HCT116 (cell line): ENCODE data around the gene MFGE8.

Experiments
- CTCF ChIP-seq, 3 experiments: fragments of 200-600 bp in 1 of 3; sonication (generic) in 1 of 3; IDR thresholded peaks in 2 of 3; conservative IDR thresholded peaks in 1 of 3; 2 replicates each; pipeline ENCODE4 v1.5.1; 2012 to 2017; ENCODE audit warnings: low read depth in 2 of 3, low read length in 2 of 3, antibody characterized with exemption in 1 of 3, borderline replicate concordance in 1 of 3, control low read depth in 1 of 3, mild to moderate bottlenecking in 1 of 3, mixed read lengths in 1 of 3, mixed run types in 1 of 3, moderate library complexity in 1 of 3; ENCODE audit not compliant: insufficient read depth in 1 of 3
- EZH2 ChIP-seq: fragments of 200-600 bp; sonication (generic); IDR thresholded peaks from 2 replicates; pipeline ENCODE4 v1.6.1; 2017; ENCODE audit warnings: antibody characterized with exemption, mixed run types
- EZH2phosphoT487 ChIP-seq: fragments of 200-600 bp; IDR thresholded peaks from 2 replicates; pipeline ENCODE4 v1.6.1; 2018; ENCODE audit warnings: antibody characterized with exemption, borderline replicate concordance
- POLR2A ChIP-seq: IDR thresholded peaks from 2 replicates; pipeline ENCODE4 v1.7.0; 2011; ENCODE audit warnings: borderline replicate concordance; ENCODE audit not compliant: insufficient read depth, insufficient read length; ENCODE audit errors: extremely low read depth
- POLR2AphosphoS5 ChIP-seq: IDR thresholded peaks from 2 replicates; pipeline ENCODE4 v1.6.1; 2011; ENCODE audit warnings: mild to moderate bottlenecking, low read depth, low read length, moderate library complexity
- RAD21 ChIP-seq: IDR thresholded peaks from 2 replicates; pipeline ENCODE4 v1.6.1; 2012; ENCODE audit warnings: low read depth, mild to moderate bottlenecking
- SIN3A ChIP-seq: IDR thresholded peaks from 2 replicates; pipeline ENCODE4 v1.6.1; 2012; ENCODE audit warnings: low read depth
- SP1 ChIP-seq: IDR thresholded peaks from 2 replicates; pipeline ENCODE4 v1.6.1; 2012; ENCODE audit warnings: low read depth
- TCF7L2 ChIP-seq: IDR thresholded peaks from 2 replicates; pipeline ENCODE4 v1.7.0; 2011; ENCODE audit warnings: borderline replicate concordance, inconsistent platforms; ENCODE audit not compliant: insufficient read depth, insufficient read length; ENCODE audit errors: extremely low read depth
- YY1 ChIP-seq: IDR thresholded peaks from 2 replicates; pipeline ENCODE4 v1.6.1; 2011; ENCODE audit warnings: low read length, low read depth, moderate library complexity, mild to moderate bottlenecking; ENCODE audit not compliant: insufficient replicate concordance; ENCODE audit errors: extremely low read depth
- TF ChIP-seq, protein P1 (sequence below): IDR thresholded peaks from 2 replicates; pipeline ENCODE4 v1.6.1; 2011; ENCODE audit warnings: mild to moderate bottlenecking, low read length, moderate library complexity; ENCODE audit not compliant: insufficient replicate concordance; ENCODE audit errors: extremely low read depth
- TF ChIP-seq, protein P2 (sequence below): IDR thresholded peaks from 2 replicates; pipeline ENCODE4 v1.6.1; 2012; ENCODE audit warnings: low read depth
- TF ChIP-seq, protein P3 (sequence below): IDR thresholded peaks from 2 replicates; pipeline ENCODE4 v1.6.1; 2012

DNA sequence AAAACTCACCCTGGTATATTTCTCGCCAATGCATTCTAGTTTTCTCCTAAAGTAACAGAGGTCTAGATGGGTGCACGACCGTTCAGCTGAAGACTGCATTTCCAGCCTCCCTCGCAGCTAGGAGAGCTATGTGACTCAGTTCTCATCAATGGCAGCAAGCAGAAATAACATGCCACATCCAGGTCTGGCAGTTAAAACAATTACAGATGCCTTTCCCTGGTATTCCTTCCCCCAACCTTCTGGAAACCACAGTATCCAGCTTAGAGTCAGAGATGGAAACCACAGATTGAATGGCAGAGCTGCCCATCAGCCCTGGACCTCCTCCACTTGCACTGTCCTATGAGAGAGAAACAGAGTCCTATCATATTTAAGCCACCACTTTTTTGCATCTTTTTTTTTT, 22.7 kb downstream of the MFGE8 start:
- TF ChIP-seq CTCF (IDR thresholded peaks at IDR 0.05 in 2 of 3, conservative IDR thresholded peaks at IDR 0.05 in 1 of 3; ENCODE audit: borderline replicate concordance in 1 of 3, insufficient read depth in 1 of 3, low read depth in 2 of 3, low read length in 2 of 3), result no peak
- no peak for TF ChIP-seq EZH2phosphoT487
- TF ChIP-seq POLR2AphosphoS5, result no peak
- TF ChIP-seq, protein P1, sequence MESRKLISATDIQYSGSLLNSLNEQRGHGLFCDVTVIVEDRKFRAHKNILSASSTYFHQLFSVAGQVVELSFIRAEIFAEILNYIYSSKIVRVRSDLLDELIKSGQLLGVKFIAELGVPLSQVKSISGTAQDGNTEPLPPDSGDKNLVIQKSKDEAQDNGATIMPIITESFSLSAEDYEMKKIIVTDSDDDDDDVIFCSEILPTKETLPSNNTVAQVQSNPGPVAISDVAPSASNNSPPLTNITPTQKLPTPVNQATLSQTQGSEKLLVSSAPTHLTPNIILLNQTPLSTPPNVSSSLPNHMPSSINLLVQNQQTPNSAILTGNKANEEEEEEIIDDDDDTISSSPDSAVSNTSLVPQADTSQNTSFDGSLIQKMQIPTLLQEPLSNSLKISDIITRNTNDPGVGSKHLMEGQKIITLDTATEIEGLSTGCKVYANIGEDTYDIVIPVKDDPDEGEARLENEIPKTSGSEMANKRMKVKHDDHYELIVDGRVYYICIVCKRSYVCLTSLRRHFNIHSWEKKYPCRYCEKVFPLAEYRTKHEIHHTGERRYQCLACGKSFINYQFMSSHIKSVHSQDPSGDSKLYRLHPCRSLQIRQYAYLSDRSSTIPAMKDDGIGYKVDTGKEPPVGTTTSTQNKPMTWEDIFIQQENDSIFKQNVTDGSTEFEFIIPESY, result no peak
- no peak for TF ChIP-seq POLR2A
- TF ChIP-seq YY1, result no peak
- TF ChIP-seq, protein P2, sequence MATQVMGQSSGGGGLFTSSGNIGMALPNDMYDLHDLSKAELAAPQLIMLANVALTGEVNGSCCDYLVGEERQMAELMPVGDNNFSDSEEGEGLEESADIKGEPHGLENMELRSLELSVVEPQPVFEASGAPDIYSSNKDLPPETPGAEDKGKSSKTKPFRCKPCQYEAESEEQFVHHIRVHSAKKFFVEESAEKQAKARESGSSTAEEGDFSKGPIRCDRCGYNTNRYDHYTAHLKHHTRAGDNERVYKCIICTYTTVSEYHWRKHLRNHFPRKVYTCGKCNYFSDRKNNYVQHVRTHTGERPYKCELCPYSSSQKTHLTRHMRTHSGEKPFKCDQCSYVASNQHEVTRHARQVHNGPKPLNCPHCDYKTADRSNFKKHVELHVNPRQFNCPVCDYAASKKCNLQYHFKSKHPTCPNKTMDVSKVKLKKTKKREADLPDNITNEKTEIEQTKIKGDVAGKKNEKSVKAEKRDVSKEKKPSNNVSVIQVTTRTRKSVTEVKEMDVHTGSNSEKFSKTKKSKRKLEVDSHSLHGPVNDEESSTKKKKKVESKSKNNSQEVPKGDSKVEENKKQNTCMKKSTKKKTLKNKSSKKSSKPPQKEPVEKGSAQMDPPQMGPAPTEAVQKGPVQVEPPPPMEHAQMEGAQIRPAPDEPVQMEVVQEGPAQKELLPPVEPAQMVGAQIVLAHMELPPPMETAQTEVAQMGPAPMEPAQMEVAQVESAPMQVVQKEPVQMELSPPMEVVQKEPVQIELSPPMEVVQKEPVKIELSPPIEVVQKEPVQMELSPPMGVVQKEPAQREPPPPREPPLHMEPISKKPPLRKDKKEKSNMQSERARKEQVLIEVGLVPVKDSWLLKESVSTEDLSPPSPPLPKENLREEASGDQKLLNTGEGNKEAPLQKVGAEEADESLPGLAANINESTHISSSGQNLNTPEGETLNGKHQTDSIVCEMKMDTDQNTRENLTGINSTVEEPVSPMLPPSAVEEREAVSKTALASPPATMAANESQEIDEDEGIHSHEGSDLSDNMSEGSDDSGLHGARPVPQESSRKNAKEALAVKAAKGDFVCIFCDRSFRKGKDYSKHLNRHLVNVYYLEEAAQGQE, result no peak
- no peak for TF ChIP-seq EZH2
- no peak for TF ChIP-seq SIN3A
- TF ChIP-seq, protein P3, sequence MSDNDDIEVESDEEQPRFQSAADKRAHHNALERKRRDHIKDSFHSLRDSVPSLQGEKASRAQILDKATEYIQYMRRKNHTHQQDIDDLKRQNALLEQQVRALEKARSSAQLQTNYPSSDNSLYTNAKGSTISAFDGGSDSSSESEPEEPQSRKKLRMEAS, result no peak
- TF ChIP-seq TCF7L2, result no peak
- no peak for TF ChIP-seq SP1
- TF ChIP-seq RAD21, result no peak
